GM13976 (cell line): ENCODE results near the gene EXOC4.
"Not testable (repeated sequence)": the region's sequence is repeated elsewhere in the genome, so short reads cannot be mapped to it uniquely, and the experiment has no call there.

Experiments
- DNase-seq: peaks from one replicate; pipeline ENCODE4 v3.0.0; 2012; ENCODE audit warnings: low spot score
- in situ Hi-C: fragments of 300-500 bp; cut with MboI; formaldehyde crosslinking; loops from one replicate; pipeline ENCODE4 v1.12.0; 2022; ENCODE audit warnings: low sequenced_read_pairs, mixed read lengths, inconsistent platforms; ENCODE audit not compliant: unreplicated experiment
- TF ChIP-seq, protein P1 (sequence below): IDR thresholded peaks from 2 replicates; pipeline ENCODE4 v1.5.1; 2012; ENCODE audit warnings: borderline replicate concordance, mild to moderate bottlenecking; ENCODE audit not compliant: insufficient read depth; ENCODE audit errors: extremely low read depth, missing control alignments, control extremely low read depth

EXOC4 gene

DNA sequence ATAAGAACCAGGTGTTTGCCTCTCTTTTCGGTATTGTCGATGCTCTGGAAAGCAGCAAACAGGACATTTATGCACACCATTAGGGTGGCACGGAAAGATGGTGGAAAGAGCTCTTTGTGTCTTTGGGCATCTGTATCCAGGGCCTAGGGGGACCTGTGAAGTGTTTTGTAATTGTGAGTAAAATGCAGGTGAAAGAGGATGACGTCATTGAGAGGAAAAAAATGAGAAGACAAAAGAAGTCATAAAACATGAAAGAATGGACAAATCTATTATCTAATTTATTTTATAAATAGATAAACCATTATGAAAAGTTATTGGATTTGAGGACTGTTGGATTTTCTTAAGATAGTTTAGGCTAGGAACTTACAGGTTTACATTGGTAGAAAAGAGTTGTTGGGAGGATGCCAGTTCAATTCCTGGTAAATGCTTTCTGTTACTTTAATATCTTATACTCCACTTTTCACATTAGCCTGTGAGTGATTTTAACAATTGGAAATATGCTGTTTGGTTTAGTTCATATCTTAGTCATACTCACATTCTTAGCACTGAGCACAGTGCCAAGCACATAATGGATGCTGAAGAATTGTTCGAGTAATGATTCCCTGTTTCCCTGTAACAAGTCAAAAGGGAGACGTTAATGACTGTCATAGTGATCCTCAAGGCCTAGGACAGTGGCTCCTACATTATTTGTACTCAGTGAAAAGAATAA lies 62.6 kb downstream of the EXOC4 start:
- in situ Hi-C loops, result no loop called here
- DNase-seq, result no peak
- TF ChIP-seq, protein P1, sequence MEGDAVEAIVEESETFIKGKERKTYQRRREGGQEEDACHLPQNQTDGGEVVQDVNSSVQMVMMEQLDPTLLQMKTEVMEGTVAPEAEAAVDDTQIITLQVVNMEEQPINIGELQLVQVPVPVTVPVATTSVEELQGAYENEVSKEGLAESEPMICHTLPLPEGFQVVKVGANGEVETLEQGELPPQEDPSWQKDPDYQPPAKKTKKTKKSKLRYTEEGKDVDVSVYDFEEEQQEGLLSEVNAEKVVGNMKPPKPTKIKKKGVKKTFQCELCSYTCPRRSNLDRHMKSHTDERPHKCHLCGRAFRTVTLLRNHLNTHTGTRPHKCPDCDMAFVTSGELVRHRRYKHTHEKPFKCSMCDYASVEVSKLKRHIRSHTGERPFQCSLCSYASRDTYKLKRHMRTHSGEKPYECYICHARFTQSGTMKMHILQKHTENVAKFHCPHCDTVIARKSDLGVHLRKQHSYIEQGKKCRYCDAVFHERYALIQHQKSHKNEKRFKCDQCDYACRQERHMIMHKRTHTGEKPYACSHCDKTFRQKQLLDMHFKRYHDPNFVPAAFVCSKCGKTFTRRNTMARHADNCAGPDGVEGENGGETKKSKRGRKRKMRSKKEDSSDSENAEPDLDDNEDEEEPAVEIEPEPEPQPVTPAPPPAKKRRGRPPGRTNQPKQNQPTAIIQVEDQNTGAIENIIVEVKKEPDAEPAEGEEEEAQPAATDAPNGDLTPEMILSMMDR, result no peak

DNA sequence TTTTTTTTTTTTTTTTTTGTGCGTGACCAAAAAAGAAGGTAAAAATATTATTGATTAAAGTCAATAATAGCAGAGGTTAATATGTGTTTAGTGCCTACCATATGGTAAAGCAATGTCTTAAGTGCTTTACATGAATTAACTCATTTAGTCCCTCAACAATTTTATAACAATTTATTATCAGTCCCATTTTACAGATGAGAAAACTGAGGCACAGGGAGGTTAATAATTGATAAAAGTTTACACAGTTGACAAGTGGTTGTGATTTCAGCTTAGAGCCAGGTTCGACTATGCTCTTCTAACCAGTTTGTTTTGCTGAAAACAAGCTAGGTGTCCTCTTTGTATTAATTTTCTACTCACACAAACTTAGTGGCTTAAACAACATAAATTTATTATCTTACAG lies 67.0 kb downstream of the EXOC4 start:
- no peak for DNase-seq
- in situ Hi-C loops, result no loop called here
- TF ChIP-seq, protein P1, result no peak

DNA sequence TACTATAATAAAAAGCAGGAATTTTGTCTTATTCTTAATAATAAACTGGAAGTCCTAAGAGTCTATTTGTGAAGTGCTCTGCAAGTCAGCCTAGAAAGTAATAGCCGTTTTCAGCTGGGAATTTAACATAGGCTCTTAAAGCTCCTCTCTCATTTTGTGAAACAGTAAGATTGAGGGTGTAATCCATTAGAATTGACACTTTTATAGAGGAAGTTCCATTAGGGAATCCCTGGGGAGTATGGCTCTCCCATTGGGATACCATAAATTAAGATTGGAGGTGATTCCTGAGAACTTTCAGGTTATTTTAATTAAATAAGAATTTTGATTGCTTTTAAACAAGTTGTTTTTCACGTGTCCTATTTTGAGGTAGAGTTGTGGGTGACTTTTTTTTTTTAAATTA lies 68.0 kb downstream of the EXOC4 start:
- DNase-seq, result no peak
- TF ChIP-seq, protein P1, result no peak
- in situ Hi-C loops, result no loop called here

DNA sequence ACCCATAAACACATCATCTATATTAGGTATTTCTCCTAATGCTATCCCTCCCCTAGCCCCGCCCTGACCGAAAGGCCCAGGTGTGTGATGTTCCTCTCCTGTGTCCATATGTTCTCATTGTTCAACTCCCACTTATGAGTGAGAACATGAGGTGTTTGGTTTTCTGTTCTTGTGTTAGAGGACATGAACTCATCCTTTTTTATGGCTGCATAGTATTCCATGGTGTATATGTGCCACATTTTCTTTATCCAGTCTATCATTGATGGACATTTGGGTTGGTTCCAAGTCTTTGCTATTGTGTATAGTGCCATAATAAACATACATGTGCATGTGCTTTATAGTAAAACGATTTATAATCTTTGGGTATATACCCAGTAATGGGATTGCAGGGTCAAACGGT lies 68.5 kb downstream of the EXOC4 start:
- in situ Hi-C loops, result not testable (repeated sequence)

DNA sequence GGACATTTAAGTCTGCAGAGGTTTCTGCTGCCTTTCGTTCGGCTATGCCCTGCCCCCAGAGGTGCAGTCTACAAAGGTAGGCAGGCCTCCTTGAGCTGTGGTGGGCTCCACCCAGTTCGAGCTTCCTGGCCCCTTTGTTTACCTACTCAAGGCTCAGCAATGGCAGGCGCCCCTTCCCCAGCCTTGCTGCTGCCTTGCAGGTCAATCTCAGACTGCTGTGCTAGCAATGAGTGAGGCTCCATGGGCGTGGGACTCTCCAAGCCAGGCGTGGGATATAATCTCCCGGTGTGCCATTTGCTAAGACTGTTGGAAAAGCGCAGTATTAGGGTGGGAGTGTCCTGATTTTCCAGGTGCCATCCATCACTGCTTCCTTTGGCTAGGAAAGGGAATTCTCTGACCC lies 73.9 kb downstream of the EXOC4 start:
- in situ Hi-C loops, DNase-seq: not testable (repeated sequence)

More for the DNA sequence above, 68.5 kb downstream of the EXOC4 start:
- not testable (repeated sequence) for DNase-seq

DNA sequence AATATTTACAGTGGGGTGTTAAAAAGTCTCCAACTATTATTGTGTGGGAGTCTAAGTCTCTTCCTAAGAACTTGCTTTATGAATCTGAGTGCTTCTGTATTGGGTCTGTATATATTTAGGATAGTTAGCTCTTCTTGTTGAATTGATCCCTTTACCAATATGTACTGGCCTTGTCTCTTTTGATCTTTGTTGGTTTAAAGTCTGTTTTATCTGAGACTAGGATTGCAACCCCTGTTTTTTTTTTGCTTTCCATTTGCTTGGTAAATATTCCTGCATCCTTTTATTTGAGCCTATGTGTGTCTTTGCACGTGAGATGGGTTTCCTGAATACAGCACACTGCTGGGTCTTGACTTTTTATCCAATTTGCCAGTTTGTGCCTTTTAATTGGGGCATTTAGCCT lies 75.1 kb downstream of the EXOC4 start:
- in situ Hi-C loops, result not testable (repeated sequence)

DNA sequence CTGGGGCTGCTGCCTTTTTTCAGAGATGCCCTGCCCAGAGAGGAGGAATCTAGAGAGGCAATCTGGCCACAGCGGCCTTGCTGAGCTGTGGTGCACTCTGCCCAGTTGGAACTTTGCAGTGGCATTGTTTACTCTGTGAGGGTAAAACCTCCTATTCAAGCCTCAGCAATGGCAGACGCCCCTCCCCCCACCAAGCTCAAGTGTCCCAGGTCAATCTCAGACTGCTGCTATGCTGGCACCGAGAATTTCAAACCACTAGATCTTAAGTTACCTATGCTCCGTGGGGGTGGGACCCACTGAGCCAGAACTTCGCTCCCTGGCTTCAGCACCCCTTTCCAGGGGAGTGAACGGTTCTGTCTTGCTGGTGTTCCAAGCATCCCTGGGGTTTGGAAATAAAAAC lies 77.2 kb downstream of the EXOC4 start:
- in situ Hi-C loops, result no loop called here
- no peak for DNase-seq
- TF ChIP-seq, protein P1, result no peak

More for the DNA sequence above, 75.1 kb downstream of the EXOC4 start:
- not testable (repeated sequence) for DNase-seq

DNA sequence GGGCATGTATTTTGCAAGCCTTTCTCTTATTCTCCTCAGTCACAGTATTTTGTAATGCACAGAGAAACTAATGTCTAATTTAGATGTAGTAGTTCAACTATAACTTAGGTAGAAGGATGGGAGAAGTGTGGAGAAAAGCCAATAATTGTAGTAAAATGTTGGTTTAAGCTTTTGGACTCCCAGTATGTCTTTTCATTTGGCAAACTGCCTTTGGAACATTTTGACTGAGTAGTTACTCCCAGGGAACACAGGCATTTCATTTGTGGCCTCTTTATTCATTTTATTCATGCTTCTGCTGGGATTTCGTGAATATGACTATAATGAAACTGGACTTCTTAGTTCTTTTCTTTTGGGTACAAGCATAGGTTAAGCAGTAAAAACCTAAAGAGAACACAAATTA lies 79.0 kb downstream of the EXOC4 start:
- TF ChIP-seq, protein P1, result no peak
- DNase-seq, result no peak
- in situ Hi-C loops, result no loop called here

DNA sequence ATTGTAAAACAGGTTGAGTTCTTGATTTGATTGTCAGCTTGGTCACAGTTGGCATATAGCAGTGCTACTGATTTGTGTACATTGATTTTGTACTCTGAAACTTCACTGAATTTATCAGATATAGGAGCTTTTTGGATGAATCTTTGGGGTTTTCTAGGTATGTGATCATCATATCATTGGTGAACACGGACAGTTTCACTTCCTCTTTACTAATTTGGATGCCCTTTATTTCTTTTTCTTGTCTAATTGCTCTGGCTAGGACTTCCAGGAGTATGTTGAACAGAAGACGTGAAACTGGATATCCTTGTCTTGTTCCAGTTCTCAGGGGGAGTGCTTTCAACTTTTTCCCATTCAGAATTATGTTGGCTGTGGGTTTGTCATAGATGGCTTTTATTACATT lies 86.9 kb downstream of the EXOC4 start:
- TF ChIP-seq, protein P1, result no peak
- no peak for DNase-seq
- in situ Hi-C loops, result no loop called here
